Hepatocyte (in vitro differentiated cells): ENCODE measurements around the gene ATXN1. TPM values are rescaled to one million over a fixed set of nuclear protein-coding genes. Genes with fewer than 3 reads are reported as not detected.

Source experiments
- DNase-seq: peaks from one replicate; pipeline ENCODE4 v3.0.0-alpha.2; 2016; ENCODE audit warnings: low spot score
- H2AFZ ChIP-seq: fragments of 200-600 bp; sonication (generic); 2 replicates; pipeline ENCODE4 v1.6.0; 2016; ENCODE audit warnings: antibody characterized with exemption, mild to moderate bottlenecking
- H3K27ac ChIP-seq: fragments of 200-600 bp; sonication (generic); 2 replicates; pipeline ENCODE4 v1.5.1; 2016; ENCODE audit warnings: mild to moderate bottlenecking
- H3K27me3 ChIP-seq: fragments of 200-600 bp; sonication (generic); 2 replicates; pipeline ENCODE4 v1.6.1; 2016
- H3K36me3 ChIP-seq: fragments of 200-600 bp; sonication (generic); replicated peaks from 2 replicates; pipeline ENCODE4 v1.5.1; 2016; ENCODE audit warnings: low read depth; ENCODE audit not compliant: insufficient read depth
- H3K4me1 ChIP-seq: fragments of 200-600 bp; sonication (generic); 2 replicates; pipeline ENCODE4 v1.5.1; 2016; ENCODE audit warnings: mild to moderate bottlenecking, moderate library complexity; ENCODE audit not compliant: insufficient read depth
- H3K4me2 ChIP-seq: fragments of 200-600 bp; sonication (generic); 2 replicates; pipeline ENCODE4 v1.6.0; 2016
- H3K4me3 ChIP-seq: fragments of 200-600 bp; sonication (generic); 2 replicates; pipeline ENCODE4 v1.5.1; 2016; ENCODE audit warnings: mild to moderate bottlenecking
- H3K79me2 ChIP-seq: fragments of 200-600 bp; sonication (generic); 2 replicates; pipeline ENCODE4 v1.6.0; 2017; ENCODE audit warnings: mild to moderate bottlenecking
- H3K9me2 ChIP-seq: fragments of 200-600 bp; sonication (generic); replicated peaks from 2 replicates; pipeline ENCODE4 v1.6.0; 2017; ENCODE audit warnings: mild to moderate bottlenecking; ENCODE audit not compliant: insufficient read depth
- H3K9me3 ChIP-seq: fragments of 200-600 bp; sonication (generic); 2 replicates; pipeline ENCODE4 v1.5.1; 2016; ENCODE audit warnings: low read depth, mild to moderate bottlenecking
- H4K20me1 ChIP-seq: fragments of 200-600 bp; sonication (generic); 2 replicates; pipeline ENCODE4 v1.6.0; 2016; ENCODE audit warnings: mild to moderate bottlenecking; ENCODE audit not compliant: insufficient read depth, poor library complexity, severe bottlenecking
- EZH2 ChIP-seq: fragments of 200-600 bp; sonication (generic); IDR thresholded peaks from 2 replicates; pipeline ENCODE4 v1.6.1; 2016; ENCODE audit warnings: antibody characterized with exemption, mild to moderate bottlenecking, borderline replicate concordance
- EZH2phosphoT487 ChIP-seq: fragments of 200-600 bp; sonication (generic); IDR thresholded peaks from one replicate; pipeline ENCODE4 v1.6.1; 2018; ENCODE audit warnings: antibody characterized with exemption, mild to moderate bottlenecking, low read depth, moderate library complexity; ENCODE audit not compliant: unreplicated experiment, severe bottlenecking
- WGBS: methylation state at CpG from one replicate; pipeline ENCODE4 v1.1.6; 2016; ENCODE audit warnings: low lambda C conversion rate; ENCODE audit errors: missing lambda C conversion rate; 5-methylcytosine and 5-hydroxymethylcytosine counted together
- polyA plus RNA-seq: library from polyadenylated mRNA; unstranded; fragments of >200 nt; fragmentation: Nextera tagmentation; extraction: Ambion mirVana; gene quantifications from 2 replicates; pipeline ENCODE4 v1.2.1, GENCODE V29; 2016
- total RNA-seq: library from RNA; depleted of rRNA; stranded (reverse); fragments of >200 nt; gene quantifications from 2 replicates; pipeline ENCODE4 v1.2.3, GENCODE V29; 2014
- TF ChIP-seq, protein P1 (sequence below): fragments of 200-600 bp; sonication (generic); IDR thresholded peaks from 2 replicates; pipeline ENCODE4 v1.5.1; 2016; ENCODE audit warnings: antibody characterized with exemption, mild to moderate bottlenecking; ENCODE audit not compliant: poor library complexity

Gene ATXN1
- total and polyA plus RNA-seq, 2 experiments from 2014 or later = 14.7 to 32.6 TPM

DNA sequence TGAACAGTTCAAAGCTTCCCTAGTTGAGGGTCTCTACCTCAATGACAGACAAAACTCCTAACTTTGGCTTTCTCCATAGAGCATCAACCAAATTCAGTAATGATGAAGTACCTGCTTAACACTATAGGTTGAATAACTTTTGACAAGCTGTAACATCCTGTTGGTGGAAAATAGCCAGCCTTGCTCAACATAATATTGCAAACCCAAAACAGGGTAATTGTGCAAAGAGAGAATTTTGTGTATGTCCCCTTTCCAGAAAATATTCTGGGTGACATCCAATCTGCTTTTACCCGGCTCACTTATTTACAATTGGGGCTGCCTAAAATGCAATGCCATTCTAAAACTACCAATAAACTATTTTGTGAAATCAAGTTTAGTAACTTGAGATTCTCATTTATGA lies 72.8 kb downstream of the ATXN1 start:
- Histone ChIP-seq H3K4me2 (no peak overlapping the region), H3K27ac (no peak overlapping the region), H2AFZ (no peak overlapping the region), H3K4me3 (no peak overlapping the region), H3K36me3 (no peaks in the 10 kb centered on the region), H3K9me2 (no peaks in the 10 kb centered on the region), H4K20me1 (no peaks in the 10 kb centered on the region), H3K79me2 (peaks cover 44% of the 10 kb centered on the region), H3K9me3 (no peaks in the 10 kb centered on the region), H3K4me1 (peaks cover 12% of the 10 kb centered on the region), H3K27me3 (no peaks in the 10 kb centered on the region)
- WGBS = 83% methylated on average over 1 of the region's 1 CpG
- DNase-seq = no peak
- TF ChIP-seq EZH2 (no peak), EZH2phosphoT487 (no peak)
- TF ChIP-seq, protein P1, sequence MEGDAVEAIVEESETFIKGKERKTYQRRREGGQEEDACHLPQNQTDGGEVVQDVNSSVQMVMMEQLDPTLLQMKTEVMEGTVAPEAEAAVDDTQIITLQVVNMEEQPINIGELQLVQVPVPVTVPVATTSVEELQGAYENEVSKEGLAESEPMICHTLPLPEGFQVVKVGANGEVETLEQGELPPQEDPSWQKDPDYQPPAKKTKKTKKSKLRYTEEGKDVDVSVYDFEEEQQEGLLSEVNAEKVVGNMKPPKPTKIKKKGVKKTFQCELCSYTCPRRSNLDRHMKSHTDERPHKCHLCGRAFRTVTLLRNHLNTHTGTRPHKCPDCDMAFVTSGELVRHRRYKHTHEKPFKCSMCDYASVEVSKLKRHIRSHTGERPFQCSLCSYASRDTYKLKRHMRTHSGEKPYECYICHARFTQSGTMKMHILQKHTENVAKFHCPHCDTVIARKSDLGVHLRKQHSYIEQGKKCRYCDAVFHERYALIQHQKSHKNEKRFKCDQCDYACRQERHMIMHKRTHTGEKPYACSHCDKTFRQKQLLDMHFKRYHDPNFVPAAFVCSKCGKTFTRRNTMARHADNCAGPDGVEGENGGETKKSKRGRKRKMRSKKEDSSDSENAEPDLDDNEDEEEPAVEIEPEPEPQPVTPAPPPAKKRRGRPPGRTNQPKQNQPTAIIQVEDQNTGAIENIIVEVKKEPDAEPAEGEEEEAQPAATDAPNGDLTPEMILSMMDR = no peak

DNA sequence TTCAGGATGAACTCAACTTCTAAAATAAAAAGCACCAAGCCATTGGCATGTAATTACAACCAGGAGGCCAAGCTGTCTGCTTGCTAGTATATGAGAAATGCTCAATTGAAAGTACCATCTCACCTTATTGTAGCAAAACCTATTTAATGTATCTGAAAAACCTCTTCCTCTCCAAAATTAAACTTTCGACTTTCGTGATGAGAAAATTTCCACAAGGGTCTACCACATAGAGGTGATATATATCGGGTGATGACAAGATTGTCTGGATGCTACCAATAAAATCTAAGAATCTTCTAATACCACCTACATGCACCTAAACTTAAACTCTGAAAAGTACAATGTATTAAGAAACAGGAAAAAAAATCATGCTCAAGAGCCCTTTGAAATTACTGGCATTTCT lies 74.2 kb downstream of the ATXN1 start:
- peaks cover 32% of the 10 kb centered on the region for H3K79me2 ChIP-seq
- H3K27me3 ChIP-seq = no peaks in the 10 kb centered on the region
- no peak overlapping the region for H2AFZ ChIP-seq
- H3K9me3 ChIP-seq = no peaks in the 10 kb centered on the region
- H3K27ac ChIP-seq = no peak overlapping the region
- no peak overlapping the region for H3K4me2 ChIP-seq
- DNase-seq = no peak
- no peaks in the 10 kb centered on the region for H3K9me2 ChIP-seq
- WGBS = 88% methylated on average over 3 of the region's 3 CpGs
- no peak overlapping the region for H3K4me3 ChIP-seq
- H3K36me3 ChIP-seq = no peaks in the 10 kb centered on the region
- peaks cover 12% of the 10 kb centered on the region for H3K4me1 ChIP-seq
- TF ChIP-seq, protein P1 = no peak
- no peak for TF ChIP-seq EZH2phosphoT487
- TF ChIP-seq EZH2 = no peak
- H4K20me1 ChIP-seq = no peaks in the 10 kb centered on the region

DNA sequence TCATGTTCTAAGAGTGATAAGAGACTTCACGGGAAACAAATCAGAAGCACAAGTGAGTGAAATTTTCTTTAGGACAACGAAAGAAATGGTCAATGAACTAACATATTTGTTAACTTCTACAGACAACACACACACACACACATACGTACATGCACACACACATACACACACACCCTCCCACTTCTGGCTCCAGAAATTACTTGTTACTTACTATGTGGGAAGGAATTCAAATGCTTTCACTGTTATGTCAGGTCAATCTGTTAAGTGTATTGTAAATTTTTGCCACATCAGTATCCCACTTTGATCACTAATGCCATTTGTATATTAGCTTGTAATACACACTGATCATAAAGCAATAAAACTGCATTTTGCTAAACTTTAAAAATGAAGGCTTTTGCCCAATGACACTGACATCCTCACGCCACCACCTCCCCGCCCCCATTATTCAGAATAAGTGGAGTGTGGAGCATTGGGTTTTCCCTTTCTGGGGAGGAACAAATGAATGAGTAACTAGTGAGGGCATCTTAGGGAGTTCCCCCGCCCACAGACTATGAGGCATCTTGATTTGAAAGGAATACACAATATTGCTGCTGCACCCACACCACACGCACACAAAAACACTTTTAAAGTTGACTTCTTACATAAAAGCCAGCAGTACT lies 76.2 kb downstream of the ATXN1 start:
- no peak overlapping the region for H3K4me2 ChIP-seq
- 93% methylated on average over 7 of the region's 7 CpGs for WGBS

More for the DNA sequence above, 76.2 kb downstream of the ATXN1 start:
- no peaks in the 10 kb centered on the region for H3K27me3 ChIP-seq
- peaks cover 12% of the 10 kb centered on the region for H3K4me1 ChIP-seq
- TF ChIP-seq EZH2 (no peak), EZH2phosphoT487 (no peak)
- TF ChIP-seq, protein P1 = no peak
- no peaks in the 10 kb centered on the region for H3K9me3 ChIP-seq
- H3K79me2 ChIP-seq = peaks cover 37% of the 10 kb centered on the region
- H4K20me1 ChIP-seq = no peaks in the 10 kb centered on the region
- no peaks in the 10 kb centered on the region for H3K36me3 ChIP-seq
- DNase-seq = no peak
- no peak overlapping the region for H2AFZ ChIP-seq
- no peak overlapping the region for H3K27ac ChIP-seq
- no peak overlapping the region for H3K4me3 ChIP-seq
- H3K9me2 ChIP-seq = no peaks in the 10 kb centered on the region
